NCI-H510A treated with DMSO at 0.1 percent for 48 hours (cell line): ENCODE results near the gene PTPRD.
A peak's percentile ranks its signal among the peaks of the same experiment; 100 is the strongest.

Experiments
- DNase-seq: peaks from one replicate; lab custom pipeline; 2025; lab: John Stamatoyannopoulos, UW

PTPRD gene

GRCh38 chr9:10268531-10269485, 344.0 kb downstream of the PTPRD start:
- peak; percentile 22 for DNase-seq

DNA sequence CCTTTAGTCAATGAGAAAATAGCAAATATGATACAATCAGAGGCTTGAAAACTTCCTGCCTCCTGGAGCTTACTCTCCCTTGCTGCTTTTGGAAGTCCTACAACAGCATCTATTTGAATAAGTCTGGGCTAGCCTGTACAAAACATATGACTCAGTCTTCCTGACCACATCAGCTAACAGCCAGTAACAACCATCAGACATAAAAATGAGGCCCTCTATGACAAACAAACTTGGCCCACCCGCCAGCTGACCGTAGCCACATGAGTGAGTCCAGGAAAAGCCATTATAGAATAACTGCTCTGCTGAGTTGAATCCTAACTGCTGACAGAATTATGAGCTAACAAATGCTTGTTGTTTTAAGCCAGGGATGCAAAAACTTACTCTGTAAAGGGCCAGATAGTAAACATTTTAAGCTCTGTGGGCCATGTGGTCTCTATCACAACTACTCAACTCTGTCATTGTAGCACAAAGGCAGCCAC, 347.6 kb downstream of the PTPRD start:
- DNase-seq, result no peak

GRCh38 chr9:10260501-10260900, 352.3 kb downstream of the PTPRD start:
- DNase-seq, result no peak

- DNase-seq, result no peak
These were observed 353.1 kb downstream of the PTPRD start for GRCh38 chr9:10259668-10260067.

GRCh38 chr9:10255758-10256157, 357.0 kb downstream of the PTPRD start:
- DNase-seq, result no peak

DNA sequence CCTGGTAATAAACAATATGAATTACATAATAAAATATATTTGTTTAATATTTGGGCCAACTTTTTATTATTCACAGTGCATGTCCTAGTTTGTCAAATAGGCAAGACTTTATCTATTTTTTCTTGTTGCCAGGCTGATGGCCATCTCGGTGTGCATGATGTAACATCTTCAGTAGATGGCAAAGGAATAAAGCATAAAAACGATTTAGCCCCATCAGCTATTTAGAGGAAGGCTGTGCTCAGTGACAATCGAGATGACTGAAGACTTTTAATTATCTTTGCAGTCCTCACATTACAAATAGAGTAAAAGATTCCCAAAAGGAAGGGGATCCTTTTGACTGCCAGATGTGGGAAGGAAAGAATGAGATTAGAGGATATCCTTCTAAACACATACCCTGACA, 358.5 kb downstream of the PTPRD start:
- DNase-seq, result no peak

GRCh38 chr9:10253341-10253740, 359.5 kb downstream of the PTPRD start:
- no peak for DNase-seq

- DNase-seq, result no peak
These were observed 360.6 kb downstream of the PTPRD start for GRCh38 chr9:10252174-10252573.

DNA sequence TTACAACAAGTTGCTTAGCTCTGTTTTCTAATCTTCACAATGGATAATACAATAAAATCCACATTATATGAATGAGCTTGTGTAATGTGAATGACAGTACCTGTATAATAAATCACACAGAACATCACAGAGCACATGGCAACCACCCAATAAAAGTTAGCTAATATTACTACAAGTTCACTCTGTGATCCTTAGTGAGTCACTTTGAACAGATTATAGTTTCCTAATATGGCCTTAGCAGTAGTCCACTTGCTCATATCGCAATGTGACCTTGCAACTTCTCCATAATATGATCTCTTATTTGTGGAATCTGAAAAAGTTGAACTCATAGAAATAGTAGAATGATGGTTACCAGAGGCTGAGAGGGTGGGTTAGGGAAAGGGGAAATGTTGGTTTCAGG, 361.3 kb downstream of the PTPRD start:
- DNase-seq, result no peak

DNA sequence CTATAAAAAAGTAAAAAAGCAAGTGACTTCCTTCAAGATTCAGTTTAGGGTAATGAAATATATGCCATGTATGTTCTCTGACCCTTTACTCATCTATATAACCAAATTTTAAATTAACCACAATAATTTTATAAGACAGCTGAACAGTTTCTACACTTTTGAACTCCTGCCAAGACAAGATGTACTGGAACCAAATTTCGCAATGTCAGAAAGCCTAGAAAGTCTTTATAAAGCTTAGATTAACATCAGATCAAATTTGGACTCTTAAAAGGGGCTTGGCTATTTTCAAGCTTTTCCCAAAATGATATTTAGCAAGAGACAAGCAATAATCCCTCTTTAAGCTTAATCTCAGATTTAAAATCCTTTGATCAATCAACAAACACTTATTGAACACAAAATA, 362.6 kb downstream of the PTPRD start:
- no peak for DNase-seq

GRCh38 chr9:10248890-10249289, 363.9 kb downstream of the PTPRD start:
- DNase-seq, result no peak

DNA sequence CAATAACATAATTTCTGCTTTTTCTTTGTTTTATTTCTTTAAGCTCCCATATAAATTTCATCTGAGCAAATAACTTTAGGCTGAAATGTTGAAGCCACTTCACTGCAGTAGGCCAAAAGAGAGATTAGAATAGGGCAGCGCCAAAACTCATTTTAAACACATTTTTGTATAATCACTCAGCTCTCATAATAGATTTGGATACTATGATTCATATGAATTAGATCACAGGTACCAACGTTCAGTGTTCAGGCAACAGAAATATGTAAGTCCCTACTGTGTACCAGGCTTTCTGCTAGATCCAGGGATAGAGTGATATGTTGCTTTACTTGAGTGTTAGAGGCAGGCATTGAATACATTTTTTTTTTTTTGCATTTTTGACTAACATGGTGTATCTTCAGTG, 370.5 kb downstream of the PTPRD start:
- DNase-seq, result no peak

DNA sequence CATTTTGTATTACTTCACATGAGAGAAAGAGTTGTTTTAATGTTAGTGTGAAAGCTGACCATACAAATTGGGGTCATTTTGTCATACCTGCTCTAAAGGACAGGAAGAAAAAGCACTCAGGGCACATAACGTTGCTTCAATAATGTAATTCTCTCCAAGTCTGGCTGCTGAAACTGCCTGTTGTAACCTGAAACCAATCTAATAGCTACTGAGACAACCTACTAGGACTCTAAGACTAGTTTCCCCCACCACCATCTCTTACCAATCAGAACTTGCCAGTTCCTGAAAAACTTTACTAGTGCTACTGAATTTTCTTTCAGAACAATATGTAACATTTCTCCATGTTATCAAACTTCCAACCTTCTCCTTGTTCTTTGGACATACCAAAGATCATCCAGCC, 374.7 kb downstream of the PTPRD start:
- DNase-seq, result no peak

- DNase-seq, result no peak
These were observed 375.2 kb downstream of the PTPRD start for GRCh38 chr9:10237584-10237983.

DNA sequence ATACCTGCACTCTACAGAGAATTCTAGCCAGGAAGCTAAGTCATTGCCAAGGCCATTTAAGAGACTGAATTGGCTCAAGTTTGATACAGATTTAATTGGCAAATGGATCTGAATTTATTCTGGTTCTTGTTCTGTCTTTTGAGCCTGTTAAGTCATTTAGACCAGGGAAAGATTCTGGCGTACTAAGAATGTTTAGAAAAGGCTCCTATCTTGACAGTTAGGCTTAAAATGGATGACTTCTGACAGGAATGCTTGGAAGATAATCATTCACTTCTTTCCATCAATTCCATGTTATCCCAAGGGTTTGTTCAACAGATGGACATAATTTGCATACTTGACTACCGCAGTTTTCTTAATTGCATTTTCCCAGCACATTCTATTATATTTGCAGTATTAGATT, 376.6 kb downstream of the PTPRD start:
- no peak for DNase-seq

- DNase-seq, result no peak
These were observed 377.4 kb downstream of the PTPRD start for GRCh38 chr9:10235376-10235775.

- no peak for DNase-seq
These were observed 380.4 kb downstream of the PTPRD start for GRCh38 chr9:10232352-10232930.

DNA sequence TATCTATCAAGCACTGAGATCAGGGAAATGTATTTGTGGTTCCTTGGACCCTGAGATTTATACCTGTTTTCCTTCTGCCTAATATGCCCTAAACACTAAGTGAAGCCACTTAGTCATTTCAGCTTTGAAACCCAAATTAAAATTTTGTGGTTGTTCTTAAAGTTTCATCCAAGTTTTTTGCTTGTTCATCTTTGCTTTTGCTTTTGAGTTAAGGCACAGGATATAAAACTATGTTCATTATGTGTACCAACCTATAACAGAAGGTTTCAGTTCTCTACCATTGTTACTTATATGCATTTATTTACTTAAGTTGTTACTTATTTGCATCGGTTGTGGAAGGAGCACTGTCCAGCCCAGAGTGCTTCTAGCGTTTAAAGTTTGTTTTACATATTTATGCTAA, 382.3 kb downstream of the PTPRD start:
- no peak for DNase-seq

- no peak for DNase-seq
These were observed 384.7 kb downstream of the PTPRD start for GRCh38 chr9:10228082-10228481.

DNA sequence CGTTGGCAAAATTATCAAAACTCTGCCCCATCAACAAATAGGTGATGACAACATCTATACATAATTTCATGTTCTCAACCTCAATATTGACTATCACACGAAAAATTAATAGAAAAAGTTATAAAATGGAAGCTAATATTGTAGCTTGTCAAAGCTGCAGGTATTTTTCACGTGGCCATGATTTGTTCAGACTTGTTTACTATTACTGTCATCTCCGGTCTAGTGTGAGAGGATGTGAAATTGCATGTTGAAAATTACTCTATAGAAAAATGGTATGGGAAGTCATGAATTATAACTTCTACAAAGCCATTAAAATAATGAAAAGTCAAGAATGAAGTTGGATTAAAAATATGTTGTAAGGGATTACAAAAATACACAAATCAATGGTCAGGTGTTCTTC, 385.8 kb downstream of the PTPRD start:
- no peak for DNase-seq

- no peak for DNase-seq
These were observed 400.1 kb downstream of the PTPRD start for GRCh38 chr9:10212702-10213101.

- DNase-seq, result no peak
These were observed 404.1 kb downstream of the PTPRD start for GRCh38 chr9:10208691-10209069.

DNA sequence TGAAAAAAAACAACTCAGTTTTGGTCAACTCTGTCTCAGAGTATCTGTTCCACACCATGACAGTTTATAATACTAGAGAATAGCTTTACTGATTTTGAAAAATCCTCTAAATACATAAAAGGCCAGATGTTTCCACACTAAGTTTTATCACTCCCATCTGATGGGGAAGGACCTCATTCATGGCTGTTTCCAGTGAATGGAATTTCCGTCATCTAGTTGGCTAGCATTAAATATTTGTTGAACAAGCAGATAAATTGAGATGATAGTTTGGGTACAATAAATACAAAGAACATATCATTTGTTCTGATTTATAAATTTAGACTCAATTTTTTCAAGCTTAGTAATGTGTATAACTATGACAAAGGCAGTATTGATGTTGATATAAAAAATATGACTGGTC, 408.5 kb downstream of the PTPRD start:
- DNase-seq, result no peak

GRCh38 chr9:10173561-10173960, 439.2 kb downstream of the PTPRD start:
- DNase-seq, result no peak
